OCI-LY1 (cell line): Measurements from ENCODE around the gene GBF1.

Source experiments
- H2AFZ ChIP-seq: fragments of 200-600 bp; sonication (generic), shearing (Covaris generic); 2 replicates; pipeline ENCODE4 v1.6.0; 2014; ENCODE audit warnings: antibody characterized with exemption, mild to moderate bottlenecking, low read length
- H3F3A ChIP-seq: fragments of 200-600 bp; sonication (generic), shearing (Covaris generic); 2 replicates; pipeline ENCODE4 v1.6.0; 2014; ENCODE audit warnings: mild to moderate bottlenecking, antibody characterized with exemption, low read length, moderate library complexity; ENCODE audit not compliant: insufficient read depth
- H3K27ac ChIP-seq: fragments of 200-600 bp; sonication (generic); 2 replicates; pipeline ENCODE4 v1.5.1; 2014; ENCODE audit warnings: low read length, mixed run types, mild to moderate bottlenecking, low read depth; ENCODE audit not compliant: poor library complexity, severe bottlenecking
- H3K27me3 ChIP-seq: fragments of 200-600 bp; sonication (generic); 2 replicates; pipeline ENCODE4 v1.6.0; 2014; ENCODE audit warnings: antibody characterized with exemption, mild to moderate bottlenecking, low read length, moderate library complexity; ENCODE audit not compliant: insufficient read depth
- H3K36me3 ChIP-seq: fragments of 200-600 bp; sonication (generic); 2 replicates; pipeline ENCODE4 v1.6.1; 2014; ENCODE audit warnings: mild to moderate bottlenecking, antibody characterized with exemption, low read length, moderate library complexity, mixed read lengths; ENCODE audit not compliant: insufficient read depth
- H3K4me1 ChIP-seq: fragments of 200-600 bp; sonication (generic); 2 replicates; pipeline ENCODE4 v1.5.1; 2014; ENCODE audit warnings: mild to moderate bottlenecking, low read length, moderate library complexity; ENCODE audit not compliant: insufficient read depth, severe bottlenecking
- H3K4me2 ChIP-seq: fragments of 200-600 bp; sonication (generic), shearing (Covaris generic); 2 replicates; pipeline ENCODE4 v1.6.1; 2014; ENCODE audit warnings: low read length
- H3K4me3 ChIP-seq: fragments of 200-600 bp; sonication (generic); 2 replicates; pipeline ENCODE4 v1.5.1; 2014; ENCODE audit warnings: low read length, low read depth, mild to moderate bottlenecking, mixed read lengths; ENCODE audit not compliant: poor library complexity, severe bottlenecking
- H3K79me2 ChIP-seq: fragments of 200-600 bp; shearing (Covaris generic); 2 replicates; pipeline ENCODE4 v1.6.1; 2016; ENCODE audit warnings: mixed run types, low read length, mixed read lengths; ENCODE audit not compliant: insufficient read depth
- H3K9ac ChIP-seq: fragments of 200-600 bp; sonication (generic), shearing (Covaris generic); 2 replicates; pipeline ENCODE4 v1.6.1; 2014; ENCODE audit warnings: mild to moderate bottlenecking, low read length, mixed read lengths
- H3K9me2 ChIP-seq: fragments of 200-600 bp; sonication (generic), shearing (Covaris generic); 2 replicates; pipeline ENCODE4 v1.6.1; 2014; ENCODE audit warnings: low read depth, mild to moderate bottlenecking, low read length, mixed read lengths
- H3K9me3 ChIP-seq: fragments of 200-600 bp; shearing (Covaris generic); 2 replicates; pipeline ENCODE4 v1.6.1; 2014; ENCODE audit warnings: low read length, mixed read lengths
- H4K20me1 ChIP-seq: fragments of 200-600 bp; sonication (generic), shearing (Covaris generic); 2 replicates; pipeline ENCODE4 v1.6.0; 2016; ENCODE audit warnings: mild to moderate bottlenecking, low read length; ENCODE audit not compliant: insufficient read depth
- EZH2 ChIP-seq: fragments of 200-600 bp; sonication (generic), shearing (Covaris generic); IDR thresholded peaks from 2 replicates; pipeline ENCODE4 v1.8.0; 2017; ENCODE audit warnings: borderline replicate concordance, mixed run types, mild to moderate bottlenecking, antibody characterized with exemption, low read length, moderate library complexity, mixed read lengths
- TF ChIP-seq, protein P1 (sequence below): fragments of 200-600 bp; sonication (generic), shearing (Covaris generic); IDR thresholded peaks from 2 replicates; pipeline ENCODE4 v1.5.1; 2017; ENCODE audit warnings: mild to moderate bottlenecking, antibody characterized with exemption, low read length, moderate library complexity, mixed read lengths

Gene GBF1

GRCh38 chr10:102411341-102412255 lies 166.3 kb downstream of the GBF1 start:
- H3K4me2 ChIP-seq: no peak overlapping the region
- H3K27ac ChIP-seq: no peak overlapping the region
- no peaks in the 10 kb centered on the region for H3K9me3 ChIP-seq
- no peaks in the 10 kb centered on the region for H3K36me3 ChIP-seq
- no peaks in the 10 kb centered on the region for H4K20me1 ChIP-seq
- no peak overlapping the region for H2AFZ ChIP-seq
- H3K9me2 ChIP-seq: no peaks in the 10 kb centered on the region
- no peak overlapping the region for H3K9ac ChIP-seq
- no peaks in the 10 kb centered on the region for H3K4me1 ChIP-seq
- no peaks in the 10 kb centered on the region for H3K79me2 ChIP-seq
- no peaks in the 10 kb centered on the region for H3K27me3 ChIP-seq
- TF ChIP-seq, protein P1, sequence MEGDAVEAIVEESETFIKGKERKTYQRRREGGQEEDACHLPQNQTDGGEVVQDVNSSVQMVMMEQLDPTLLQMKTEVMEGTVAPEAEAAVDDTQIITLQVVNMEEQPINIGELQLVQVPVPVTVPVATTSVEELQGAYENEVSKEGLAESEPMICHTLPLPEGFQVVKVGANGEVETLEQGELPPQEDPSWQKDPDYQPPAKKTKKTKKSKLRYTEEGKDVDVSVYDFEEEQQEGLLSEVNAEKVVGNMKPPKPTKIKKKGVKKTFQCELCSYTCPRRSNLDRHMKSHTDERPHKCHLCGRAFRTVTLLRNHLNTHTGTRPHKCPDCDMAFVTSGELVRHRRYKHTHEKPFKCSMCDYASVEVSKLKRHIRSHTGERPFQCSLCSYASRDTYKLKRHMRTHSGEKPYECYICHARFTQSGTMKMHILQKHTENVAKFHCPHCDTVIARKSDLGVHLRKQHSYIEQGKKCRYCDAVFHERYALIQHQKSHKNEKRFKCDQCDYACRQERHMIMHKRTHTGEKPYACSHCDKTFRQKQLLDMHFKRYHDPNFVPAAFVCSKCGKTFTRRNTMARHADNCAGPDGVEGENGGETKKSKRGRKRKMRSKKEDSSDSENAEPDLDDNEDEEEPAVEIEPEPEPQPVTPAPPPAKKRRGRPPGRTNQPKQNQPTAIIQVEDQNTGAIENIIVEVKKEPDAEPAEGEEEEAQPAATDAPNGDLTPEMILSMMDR: no peak
- no peak for TF ChIP-seq EZH2
- no peaks in the 10 kb centered on the region for H3F3A ChIP-seq
- no peak overlapping the region for H3K4me3 ChIP-seq

DNA sequence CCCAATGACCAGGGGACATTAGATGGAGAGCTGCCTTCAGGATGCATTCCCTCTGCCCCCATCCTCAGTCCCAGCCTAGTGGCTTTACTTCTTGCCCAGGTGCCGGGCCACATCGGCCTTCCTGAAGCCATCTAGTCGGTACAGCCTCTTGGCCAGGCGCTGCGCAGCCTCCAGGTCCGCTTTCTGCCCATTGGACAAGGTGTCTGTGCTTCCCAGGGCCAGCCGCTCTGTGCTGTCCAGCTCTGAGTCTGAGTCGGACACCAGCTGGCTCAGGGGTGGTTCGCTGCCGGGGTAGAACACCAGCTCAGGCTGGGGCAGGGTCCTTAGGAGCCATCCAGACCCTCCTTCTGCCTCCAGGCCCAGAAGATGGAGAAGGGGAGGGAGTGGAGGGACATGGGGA lies 167.0 kb downstream of the GBF1 start:
- Histone ChIP-seq H2AFZ (no peak overlapping the region), H3K4me2 (no peak overlapping the region), H3K9me3 (no peaks in the 10 kb centered on the region), H3K79me2 (no peaks in the 10 kb centered on the region), H3K27me3 (no peaks in the 10 kb centered on the region), H3K4me1 (no peaks in the 10 kb centered on the region), H4K20me1 (no peaks in the 10 kb centered on the region), H3K27ac (no peak overlapping the region), H3K9ac (no peak overlapping the region), H3K36me3 (no peaks in the 10 kb centered on the region), H3K4me3 (no peak overlapping the region), H3F3A (no peaks in the 10 kb centered on the region), H3K9me2 (no peaks in the 10 kb centered on the region)
- no peak for TF ChIP-seq EZH2
- TF ChIP-seq, protein P1: no peak

- TF ChIP-seq, protein P1: no peak
- no peak for TF ChIP-seq EZH2
- Histone ChIP-seq H3K9me2 (no peaks in the 10 kb centered on the region), H3K9me3 (no peaks in the 10 kb centered on the region), H3K27ac (no peak overlapping the region), H3K79me2 (no peaks in the 10 kb centered on the region), H2AFZ (no peak overlapping the region), H3K27me3 (no peaks in the 10 kb centered on the region), H3K36me3 (no peaks in the 10 kb centered on the region), H3F3A (no peaks in the 10 kb centered on the region), H4K20me1 (no peaks in the 10 kb centered on the region), H3K4me3 (no peak overlapping the region), H3K9ac (no peak overlapping the region), H3K4me1 (no peaks in the 10 kb centered on the region), H3K4me2 (no peak overlapping the region)
Measured at GRCh38 chr10:102413053-102413705, 167.8 kb downstream of the GBF1 start.
